HG03558 (cell line): Measurements from ENCODE around the gene FOXP2.
"Not testable (repeated sequence)": the region's sequence is repeated elsewhere in the genome, so short reads cannot be mapped to it uniquely, and the experiment has no call there.

Experiments
- ATAC-seq: cut with Tn5 transposase; IDR thresholded peaks from one replicate; pipeline ENCODE4 v1.9.1; 2021; ENCODE audit warnings: moderate number of reproducible peaks; ENCODE audit not compliant: unreplicated experiment; ENCODE audit errors: extremely low read depth

Gene FOXP2

GRCh38 chr7:114488696-114489095 is 74.1 kb downstream of the FOXP2 start:
- no peak for ATAC-seq

GRCh38 chr7:114497491-114497890 is 82.9 kb downstream of the FOXP2 start:
- ATAC-seq: not testable (repeated sequence)

GRCh38 chr7:114502454-114503254 is 88.0 kb downstream of the FOXP2 start:
- no peak for ATAC-seq

- no peak for ATAC-seq
These were observed 90.0 kb downstream of the FOXP2 start for GRCh38 chr7:114504586-114504985.

- no peak for ATAC-seq
These were observed 92.8 kb downstream of the FOXP2 start for GRCh38 chr7:114507381-114507780.

- no peak for ATAC-seq
These were observed 93.5 kb downstream of the FOXP2 start for GRCh38 chr7:114508086-114508485.

GRCh38 chr7:114510824-114511223 is 96.2 kb downstream of the FOXP2 start:
- not testable (repeated sequence) for ATAC-seq

- ATAC-seq: no peak
These were observed 104.6 kb downstream of the FOXP2 start for GRCh38 chr7:114519240-114519639.

DNA sequence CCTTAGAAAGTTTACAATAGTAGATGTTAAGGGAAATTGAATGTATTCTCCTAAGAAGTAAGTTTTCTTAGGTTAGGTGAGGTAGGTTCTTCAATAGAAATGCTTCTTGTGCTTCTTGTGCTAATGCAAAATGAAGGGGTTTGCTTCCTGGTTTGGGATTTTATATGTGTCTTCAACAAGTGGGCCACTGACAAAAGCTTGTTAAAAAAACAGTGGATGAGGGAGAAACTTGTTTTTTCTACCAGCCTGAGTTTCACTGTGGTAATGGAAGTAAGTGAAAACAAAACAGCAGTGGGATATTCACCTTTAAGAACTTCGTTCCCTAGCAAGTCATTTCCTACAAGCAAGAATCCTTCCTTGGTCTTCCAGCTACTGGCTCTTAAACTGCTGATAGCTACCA is 107.5 kb downstream of the FOXP2 start:
- ATAC-seq: no peak

DNA sequence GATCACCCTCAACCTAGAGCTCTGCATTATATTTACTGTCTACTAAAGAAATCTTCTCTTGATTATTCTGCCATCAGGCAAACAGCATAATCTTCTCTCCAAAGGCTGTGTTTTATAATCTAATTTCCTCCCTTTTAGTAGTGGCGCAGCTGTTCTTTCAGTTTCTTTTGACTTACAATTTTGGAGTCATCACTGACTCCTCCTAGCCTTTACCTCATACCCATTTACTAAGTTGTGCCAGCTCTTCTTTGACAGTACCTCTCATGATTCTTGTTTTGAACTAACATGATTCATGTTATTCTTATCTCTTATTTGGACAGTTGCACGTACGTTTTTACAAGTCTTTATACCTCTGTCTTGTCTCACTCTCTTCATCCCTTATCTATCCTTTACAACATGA is 113.0 kb downstream of the FOXP2 start:
- ATAC-seq: no peak

DNA sequence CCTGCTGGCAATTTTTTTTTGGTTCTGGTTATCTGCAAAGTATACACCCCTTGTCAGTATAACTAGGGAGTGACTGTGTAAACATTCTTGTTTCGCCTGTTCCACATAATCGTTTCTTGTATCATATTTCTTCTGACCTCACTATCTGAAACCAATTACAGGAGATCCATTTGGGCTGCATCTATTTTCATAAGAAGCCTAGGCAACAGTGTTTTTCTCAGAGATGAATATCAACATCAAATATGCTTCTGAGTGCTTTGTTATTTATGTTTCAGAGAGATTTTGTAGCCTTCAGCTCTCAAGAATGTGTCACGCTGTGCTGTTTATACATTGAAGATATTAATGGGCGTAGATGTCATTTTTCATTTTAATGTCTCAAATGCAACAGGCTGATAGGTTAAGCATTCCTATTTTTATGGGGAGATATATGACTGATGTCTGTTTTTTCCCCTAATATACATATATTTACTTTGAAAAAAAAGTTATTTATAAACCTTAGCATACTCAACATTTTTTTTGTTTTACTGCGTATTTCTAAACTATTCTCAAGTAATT is 115.5 kb downstream of the FOXP2 start:
- no peak for ATAC-seq

- no peak for ATAC-seq
These were observed 116.7 kb downstream of the FOXP2 start for GRCh38 chr7:114531326-114531725.

DNA sequence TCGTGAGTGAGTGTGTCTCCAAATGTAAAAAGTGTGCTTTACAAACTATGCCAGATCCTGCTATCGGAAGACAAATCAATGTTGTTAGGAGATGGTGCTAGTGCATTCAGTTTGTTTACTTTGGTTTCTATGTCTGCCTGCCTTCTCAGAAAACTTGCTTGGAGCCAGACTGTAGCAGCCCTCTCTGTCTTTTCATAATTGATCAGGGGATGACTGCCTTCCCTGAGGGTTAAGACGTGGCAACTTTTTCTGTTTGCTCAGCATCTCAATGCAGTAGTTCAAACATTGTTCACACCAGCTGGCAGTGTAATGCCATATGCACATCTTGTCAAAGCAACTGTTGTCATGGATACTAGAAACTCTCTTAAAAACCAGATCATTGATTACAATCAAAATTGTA is 118.5 kb downstream of the FOXP2 start:
- ATAC-seq: no peak

GRCh38 chr7:114534953-114535352 is 120.3 kb downstream of the FOXP2 start:
- no peak for ATAC-seq

DNA sequence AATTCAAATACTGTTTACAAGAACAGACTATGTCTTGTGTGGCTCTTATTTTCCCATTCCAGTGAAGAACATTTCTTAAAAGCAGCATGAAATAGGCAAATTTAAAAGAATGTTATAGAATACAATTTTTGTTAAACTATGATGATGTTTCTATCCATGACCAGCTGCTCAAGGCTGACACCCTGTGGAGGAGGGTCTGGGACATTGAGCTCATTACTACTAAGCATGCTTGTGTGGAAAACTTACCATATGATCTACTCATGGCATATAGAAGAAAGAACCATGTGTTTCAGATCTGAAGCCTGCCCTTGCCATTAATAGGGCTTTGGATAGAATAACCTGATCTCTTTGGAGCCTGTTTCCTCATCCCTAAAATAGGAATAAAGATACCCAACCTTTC is 125.0 kb downstream of the FOXP2 start:
- no peak for ATAC-seq

- ATAC-seq: no peak
These were observed 125.7 kb downstream of the FOXP2 start for GRCh38 chr7:114540291-114540690.

DNA sequence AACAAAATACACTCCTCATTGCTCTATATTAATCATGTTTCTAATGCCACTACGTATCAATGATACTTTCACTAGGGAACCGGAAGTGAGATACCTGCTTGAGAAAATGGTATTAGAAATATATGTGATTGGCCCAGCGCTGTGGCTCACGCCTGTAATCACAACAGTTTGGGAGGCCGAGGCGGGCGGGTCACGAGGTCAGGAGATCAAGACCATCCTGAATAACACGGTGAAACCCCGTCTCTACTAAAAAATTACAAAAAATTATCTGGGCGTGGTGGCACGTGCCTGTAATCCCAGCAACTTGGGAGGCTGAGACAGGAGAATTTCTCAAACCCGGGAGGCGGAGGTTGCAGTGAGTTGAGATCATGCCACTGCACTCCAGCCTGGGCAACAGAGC is 132.7 kb downstream of the FOXP2 start:
- not testable (repeated sequence) for ATAC-seq

DNA sequence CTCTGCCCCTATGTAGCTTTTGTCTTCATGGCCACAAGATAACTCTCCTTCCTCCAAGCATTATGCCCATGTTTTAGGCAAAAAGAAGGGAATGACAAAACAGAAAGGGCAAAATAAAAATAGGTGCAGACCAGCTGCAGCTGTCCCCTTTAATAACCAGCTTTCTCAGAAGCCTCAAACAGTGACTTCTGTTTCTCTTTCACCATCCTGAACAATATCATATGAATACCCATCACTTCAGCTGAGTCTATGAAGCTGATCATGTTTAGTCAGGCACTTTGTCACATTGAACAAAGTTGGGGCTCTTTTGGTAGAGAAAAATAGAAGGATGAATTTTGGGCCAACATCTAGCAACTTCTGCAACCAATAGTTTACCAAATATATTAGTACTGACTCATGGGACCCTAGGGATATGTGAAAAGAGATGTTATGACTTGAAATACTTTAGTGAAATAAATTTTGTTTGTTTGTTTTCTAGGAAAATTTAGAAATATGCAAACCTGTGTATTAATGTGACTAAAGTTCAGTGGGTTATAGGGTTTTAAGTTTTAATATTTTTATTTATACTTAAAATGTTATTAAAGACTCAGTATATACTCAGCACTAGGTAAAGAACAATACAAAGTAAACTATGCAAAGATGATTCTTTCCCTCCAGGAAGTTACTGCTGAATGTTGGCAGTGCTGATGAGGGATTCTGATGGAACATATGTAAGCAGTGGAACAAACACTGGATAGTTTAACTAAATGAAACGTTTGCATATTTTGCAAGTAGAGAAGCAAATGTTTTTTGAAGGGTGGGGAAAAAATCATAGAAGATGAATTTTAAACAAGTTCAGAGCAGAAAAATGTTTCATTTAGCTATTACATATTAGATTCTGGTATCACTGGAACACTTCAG is 133.7 kb downstream of the FOXP2 start:
- no peak for ATAC-seq

GRCh38 chr7:114554781-114555537 is 140.3 kb downstream of the FOXP2 start:
- ATAC-seq: peak; percentile 68

DNA sequence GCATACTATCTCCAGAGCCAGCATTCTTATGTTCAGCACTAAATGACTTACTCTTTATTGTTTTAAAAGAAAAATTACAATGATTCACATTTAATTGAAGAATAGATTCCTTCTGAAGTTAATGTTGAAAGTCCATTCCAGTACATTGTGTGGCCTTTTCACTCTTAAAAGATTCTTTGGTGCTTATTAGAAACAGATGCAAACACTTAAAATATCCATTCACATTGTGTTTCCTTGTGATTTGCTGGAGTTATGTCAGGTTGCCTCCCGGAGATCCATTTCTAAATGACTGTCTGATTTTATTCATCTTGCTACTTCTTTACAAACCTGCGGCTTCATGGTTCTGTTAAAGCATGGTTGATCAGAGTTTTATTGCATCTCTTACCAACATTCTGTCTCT is 152.8 kb downstream of the FOXP2 start:
- no peak for ATAC-seq
